ENCODE results near the gene TJP1.
"Not testable (repeated sequence)": the region's sequence is repeated elsewhere in the genome, so short reads cannot be mapped to it uniquely, and the experiment has no call there.

The TJP1 gene

GRCh38 chr15:29750754-29751153, 71.5 kb downstream of the TJP1 start:
- ATAC-seq = no peak

GRCh38 chr15:29749365-29750086, 72.7 kb downstream of the TJP1 start:
- ATAC-seq = no peak

GRCh38 chr15:29747837-29748417, 74.3 kb downstream of the TJP1 start:
- ATAC-seq = no peak

GRCh38 chr15:29743475-29743874, 78.8 kb downstream of the TJP1 start:
- no peak for ATAC-seq

GRCh38 chr15:29740692-29741311, 81.5 kb downstream of the TJP1 start:
- ATAC-seq = no peak

GRCh38 chr15:29736744-29737020, 85.6 kb downstream of the TJP1 start:
- ATAC-seq = no peak

GRCh38 chr15:29736012-29736743, 86.1 kb downstream of the TJP1 start:
- ATAC-seq = no peak

GRCh38 chr15:29734917-29735572, 87.2 kb downstream of the TJP1 start:
- ATAC-seq = no peak

GRCh38 chr15:29731865-29732264, 90.4 kb downstream of the TJP1 start:
- ATAC-seq = no peak

- ATAC-seq = not testable (repeated sequence)
These were observed 91.8 kb downstream of the TJP1 start for GRCh38 chr15:29730471-29730870.

- ATAC-seq = no peak
These were observed 93.8 kb downstream of the TJP1 start for GRCh38 chr15:29728418-29728817.

GRCh38 chr15:29727871-29728270, 94.4 kb downstream of the TJP1 start:
- ATAC-seq = no peak

GRCh38 chr15:29726553-29726952, 95.7 kb downstream of the TJP1 start:
- no peak for ATAC-seq

- ATAC-seq = no peak
These were observed 98.2 kb downstream of the TJP1 start for GRCh38 chr15:29724026-29724425.

- ATAC-seq = no peak
These were observed 108.5 kb downstream of the TJP1 start for GRCh38 chr15:29713784-29714183.

- ATAC-seq = no peak
These were observed 110.0 kb downstream of the TJP1 start for GRCh38 chr15:29712149-29712885.

- ATAC-seq = no peak
These were observed 110.7 kb downstream of the TJP1 start for GRCh38 chr15:29711531-29711930.

GRCh38 chr15:29708519-29708918, 113.7 kb downstream of the TJP1 start:
- ATAC-seq = no peak

GRCh38 chr15:29704950-29705597, 117.2 kb downstream of the TJP1 start:
- no peak for ATAC-seq

- ATAC-seq = no peak
These were observed 121.1 kb downstream of the TJP1 start for GRCh38 chr15:29701151-29701550.

- no peak for ATAC-seq
These were observed 122.0 kb downstream of the TJP1 start for GRCh38 chr15:29700296-29700695.

GRCh38 chr15:29699791-29700190, 122.5 kb downstream of the TJP1 start:
- no peak for ATAC-seq

Measured in activated CD4-positive, CD25-positive, alpha-beta regulatory T cell treated with anti-CD3 and anti-CD28 coated beads, Interleukin-2, amount 50 U/mL, for 24 hours (primary cell).